ENCODE measurements around the gene CYTH2.
"Not testable (repeated sequence)": the region's sequence is repeated elsewhere in the genome, so short reads cannot be mapped to it uniquely, and the experiment has no call there.

The CYTH2 gene

DNA sequence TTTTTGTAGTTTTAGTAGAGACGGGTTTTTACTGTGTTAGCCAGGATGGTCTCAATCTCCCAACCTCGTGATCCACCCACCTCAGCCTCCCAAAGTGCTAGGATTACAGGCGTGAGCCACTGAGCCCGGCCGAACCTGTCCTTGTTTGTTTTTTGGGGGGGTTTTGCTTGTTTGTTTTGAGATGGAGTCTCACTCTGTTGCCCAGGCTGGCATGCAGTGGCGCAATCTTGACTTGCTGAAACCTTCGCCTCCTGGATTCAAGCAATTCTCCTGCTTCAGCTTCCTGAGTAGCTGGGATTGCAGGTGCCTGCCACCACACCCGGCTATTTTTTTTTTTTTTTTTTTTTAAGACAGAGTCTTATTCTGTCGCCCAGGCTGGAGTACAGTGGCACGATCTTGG lies 17.5 kb downstream of the CYTH2 start:
- H3K4me1 Mint-ChIP-seq (ENCODE audit: low read depth in 2 of 2); H3K4me3 Mint-ChIP-seq; DNase-seq; H3K27me3 Mint-ChIP-seq; ATAC-seq (replicated peaks); H3K36me3 Mint-ChIP-seq (ENCODE audit: insufficient read depth); H3K9me3 Mint-ChIP-seq; H3K27ac Mint-ChIP-seq: not testable (repeated sequence)

DNA sequence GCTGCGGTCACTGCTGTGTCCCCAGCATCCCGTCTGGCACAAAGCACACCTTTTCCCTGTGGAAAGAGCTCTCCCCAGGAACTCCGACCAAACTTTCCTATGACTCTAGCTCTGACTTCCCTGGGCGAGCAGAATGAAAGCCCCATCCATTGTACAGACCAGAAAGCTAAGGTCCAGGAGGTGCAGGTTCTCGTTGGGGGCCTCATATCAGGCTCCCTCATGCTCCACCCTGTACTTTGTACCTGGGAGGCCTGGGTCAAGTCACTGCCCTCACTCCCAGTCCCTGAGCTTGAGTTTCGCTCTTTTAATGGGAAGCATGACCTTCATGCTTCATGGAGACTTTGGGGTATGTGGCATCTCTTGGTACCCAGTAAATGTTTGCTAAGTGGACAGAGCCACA lies 18.4 kb downstream of the CYTH2 start:
- no peak overlapping the region for H3K27ac Mint-ChIP-seq
- ATAC-seq (replicated peaks) (no peak), DNase-seq (no peak)
- peaks cover 14 to 15% of the 10 kb centered on the region in 2 donors for H3K4me1 Mint-ChIP-seq (ENCODE audit: low read depth in 2 of 2)
- no peak overlapping the region for H3K4me3 Mint-ChIP-seq
- H3K36me3 Mint-ChIP-seq (ENCODE audit: insufficient read depth): peaks cover 3% of the 10 kb centered on the region
- peaks cover 0 to 2% of the 10 kb centered on the region in 2 donors for H3K9me3 Mint-ChIP-seq
- H3K27me3 Mint-ChIP-seq: peaks cover 6 to 10% of the 10 kb centered on the region in 2 donors

DNA sequence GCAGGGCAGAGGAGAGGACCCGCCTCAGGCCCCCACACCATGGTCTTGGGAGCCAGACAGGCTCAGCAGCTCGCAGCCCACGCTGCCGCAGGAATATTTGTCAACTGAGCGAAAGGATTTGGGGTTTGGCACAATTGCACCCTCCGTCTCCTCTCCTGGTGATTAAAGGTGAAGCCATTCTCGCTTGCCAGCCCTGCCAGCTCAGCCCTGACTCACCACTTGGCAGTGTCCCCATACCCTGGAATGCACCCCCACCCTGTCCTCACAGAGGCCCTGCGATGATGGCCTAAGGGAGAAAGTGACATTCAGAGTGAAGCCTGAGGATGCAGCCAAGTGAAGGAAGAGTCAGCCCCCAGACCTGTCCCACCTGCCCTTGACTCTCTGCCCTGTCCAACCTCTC lies 18.8 kb downstream of the CYTH2 start:
- DNase-seq (no peak), ATAC-seq (replicated peaks) (no peak)
- Mint-ChIP-seq H3K27me3 (peaks cover 10 to 14% of the 10 kb centered on the region in 2 donors), H3K4me1 (ENCODE audit: low read depth in 2 of 2) (peaks cover 18 to 20% of the 10 kb centered on the region in 2 donors), H3K4me3 (no peak overlapping the region), H3K9me3 (peaks cover 0 to 3% of the 10 kb centered on the region in 2 donors), H3K27ac (no peak overlapping the region), H3K36me3 (ENCODE audit: insufficient read depth) (peaks cover 3% of the 10 kb centered on the region)

DNA sequence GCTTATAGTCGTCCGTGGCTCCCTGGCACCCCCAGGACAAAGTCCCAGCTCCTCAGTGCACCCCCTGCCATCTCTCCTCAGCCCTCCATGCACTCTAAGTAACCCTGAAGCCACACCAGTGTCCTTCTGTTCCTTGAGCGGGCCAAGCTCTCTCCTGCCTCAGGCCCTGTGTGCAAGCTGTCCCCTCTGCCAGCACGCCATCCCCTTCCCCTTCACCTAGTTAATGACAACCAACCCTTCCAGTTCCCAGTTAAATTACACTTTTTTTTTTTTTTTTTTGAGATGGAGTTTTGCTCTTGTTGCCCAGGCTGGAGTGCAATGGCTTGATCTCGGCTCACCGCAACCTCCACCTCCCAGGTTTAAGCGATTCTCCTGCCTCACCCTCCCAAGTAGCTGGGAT lies 19.3 kb downstream of the CYTH2 start:
- H3K4me3 Mint-ChIP-seq; H3K9me3 Mint-ChIP-seq; H3K36me3 Mint-ChIP-seq (ENCODE audit: insufficient read depth); H3K27ac Mint-ChIP-seq; ATAC-seq (replicated peaks); DNase-seq: not testable (repeated sequence)
- peaks cover 19 to 21% of the 10 kb centered on the region in 2 donors for H3K4me1 Mint-ChIP-seq (ENCODE audit: low read depth in 2 of 2)
- H3K27me3 Mint-ChIP-seq: peaks cover 10 to 15% of the 10 kb centered on the region in 2 donors

DNA sequence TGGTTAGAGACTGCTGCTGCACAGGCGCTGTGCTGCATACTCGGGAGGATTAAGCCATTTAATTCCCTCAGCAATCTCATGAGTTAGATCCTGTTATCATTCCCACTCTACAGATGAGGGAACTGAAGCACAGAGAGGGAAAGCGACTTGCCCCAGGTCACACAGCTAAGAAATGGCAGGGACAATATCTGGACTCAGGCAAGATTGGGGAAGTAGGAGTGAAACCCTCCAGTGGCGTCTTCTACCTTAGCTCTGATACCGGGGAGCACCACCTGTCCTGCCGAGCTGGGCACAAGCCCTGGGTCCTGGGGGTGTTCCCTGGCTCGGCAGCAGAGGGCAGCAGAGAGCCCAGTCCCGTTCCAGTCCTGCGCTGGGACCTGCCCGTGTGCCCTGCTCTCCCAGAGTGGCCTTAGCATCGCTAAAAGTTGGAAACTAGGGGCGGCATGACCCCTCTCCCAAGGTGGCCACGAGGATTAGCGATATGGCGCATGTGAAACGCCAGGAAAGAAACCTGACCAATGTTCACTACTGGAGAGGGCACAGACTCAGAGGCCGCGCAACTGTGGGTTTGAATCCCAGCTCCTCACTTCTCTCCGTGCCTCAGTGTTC lies 20.5 kb downstream of the CYTH2 start:
- Mint-ChIP-seq H3K36me3 (ENCODE audit: insufficient read depth) (peaks cover 3% of the 10 kb centered on the region), H3K27me3 (peaks cover 15 to 23% of the 10 kb centered on the region in 2 donors), H3K4me1 (ENCODE audit: low read depth in 2 of 2) (peaks cover 25 to 27% of the 10 kb centered on the region in 2 donors), H3K27ac (no peak overlapping the region), H3K9me3 (peaks cover 0 to 3% of the 10 kb centered on the region in 2 donors), H3K4me3 (peak overlapping the region in 1 of 2 donors; percentile 58)
- peak; percentile 47 for ATAC-seq (replicated peaks)
- DNase-seq: peak; percentile 78 to 83 (median 82)

DNA sequence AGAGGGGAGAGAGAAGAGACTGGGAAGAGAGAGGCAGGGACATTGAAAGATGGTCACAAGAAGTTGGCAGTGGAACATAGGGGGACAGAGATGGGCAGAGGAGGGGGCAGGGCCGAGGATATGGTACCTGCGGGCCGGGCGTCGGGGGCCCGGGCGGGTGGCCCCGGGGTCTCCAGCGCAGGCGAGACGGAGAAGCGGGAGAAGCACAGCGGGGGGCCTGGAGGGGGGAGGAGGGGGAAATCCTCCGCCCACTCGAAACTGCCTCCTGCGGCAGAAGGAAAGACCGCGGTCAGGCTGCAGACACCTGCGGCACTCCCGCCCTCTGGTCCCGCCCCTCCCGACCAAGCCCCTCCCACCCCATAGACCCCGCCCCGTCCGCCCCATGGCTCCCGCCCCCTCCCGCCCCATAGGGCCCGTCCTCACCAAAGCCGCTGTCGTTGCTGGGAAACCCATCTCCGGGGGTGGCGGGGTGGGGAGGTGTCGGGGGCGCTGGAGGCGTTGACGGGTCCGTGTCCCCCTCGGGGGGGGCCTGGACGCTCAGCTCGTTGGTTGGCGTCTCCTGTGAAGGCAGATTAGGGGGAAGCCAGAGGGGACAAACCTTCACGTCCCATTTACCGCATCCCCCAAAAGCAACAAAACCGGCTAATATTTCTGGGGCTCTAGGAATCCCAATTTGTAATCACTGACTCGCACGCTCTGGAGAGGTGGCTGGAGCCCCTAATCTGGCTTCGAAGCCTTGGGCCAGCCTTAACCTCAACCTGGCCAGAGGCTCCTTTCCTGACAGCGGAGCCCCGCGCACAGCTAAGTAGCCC lies 22.0 kb downstream of the CYTH2 start:
- DNase-seq: peak; percentile 43 to 45 (median 44)

DNA sequence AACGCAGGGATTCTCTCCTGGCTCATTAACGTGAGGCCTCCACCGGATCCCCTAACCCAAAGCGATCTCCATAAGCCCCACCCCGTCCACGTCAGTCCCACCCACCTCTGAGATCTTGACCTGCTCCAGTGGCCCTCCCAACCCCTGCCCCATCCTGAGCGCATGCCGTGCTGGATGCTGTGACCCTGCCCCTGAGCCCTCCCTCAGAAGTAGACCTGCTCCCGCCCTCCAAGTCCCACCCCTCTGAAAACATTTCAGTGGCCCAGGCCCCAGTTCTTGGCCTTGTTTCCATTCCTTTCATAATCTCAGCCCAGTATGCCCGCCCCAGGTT lies 22.6 kb downstream of the CYTH2 start:
- Mint-ChIP-seq H3K9me3 (peaks cover 0 to 3% of the 10 kb centered on the region in 2 donors), H3K27me3 (peaks cover 24 to 30% of the 10 kb centered on the region in 2 donors), H3K27ac (peak overlapping the region in 1 of 2 donors; percentile 14), H3K36me3 (ENCODE audit: insufficient read depth) (peaks cover 7% of the 10 kb centered on the region), H3K4me1 (ENCODE audit: low read depth in 2 of 2) (peaks cover 26 to 29% of the 10 kb centered on the region in 2 donors), H3K4me3 (peak overlapping the region; percentile 61 to 69)
- no peak for DNase-seq
- ATAC-seq (replicated peaks): no peak

More for the DNA sequence above, 22.0 kb downstream of the CYTH2 start:
- H3K4me1 Mint-ChIP-seq (ENCODE audit: low read depth in 2 of 2): peaks cover 26 to 29% of the 10 kb centered on the region in 2 donors
- no peak overlapping the region for H3K27ac Mint-ChIP-seq
- H3K9me3 Mint-ChIP-seq: peaks cover 0 to 3% of the 10 kb centered on the region in 2 donors
- peaks cover 24 to 30% of the 10 kb centered on the region in 2 donors for H3K27me3 Mint-ChIP-seq
- H3K36me3 Mint-ChIP-seq (ENCODE audit: insufficient read depth): peaks cover 7% of the 10 kb centered on the region
- peak; percentile 26 for ATAC-seq (replicated peaks)
- H3K4me3 Mint-ChIP-seq: peak overlapping the region; percentile 48 to 61

DNA sequence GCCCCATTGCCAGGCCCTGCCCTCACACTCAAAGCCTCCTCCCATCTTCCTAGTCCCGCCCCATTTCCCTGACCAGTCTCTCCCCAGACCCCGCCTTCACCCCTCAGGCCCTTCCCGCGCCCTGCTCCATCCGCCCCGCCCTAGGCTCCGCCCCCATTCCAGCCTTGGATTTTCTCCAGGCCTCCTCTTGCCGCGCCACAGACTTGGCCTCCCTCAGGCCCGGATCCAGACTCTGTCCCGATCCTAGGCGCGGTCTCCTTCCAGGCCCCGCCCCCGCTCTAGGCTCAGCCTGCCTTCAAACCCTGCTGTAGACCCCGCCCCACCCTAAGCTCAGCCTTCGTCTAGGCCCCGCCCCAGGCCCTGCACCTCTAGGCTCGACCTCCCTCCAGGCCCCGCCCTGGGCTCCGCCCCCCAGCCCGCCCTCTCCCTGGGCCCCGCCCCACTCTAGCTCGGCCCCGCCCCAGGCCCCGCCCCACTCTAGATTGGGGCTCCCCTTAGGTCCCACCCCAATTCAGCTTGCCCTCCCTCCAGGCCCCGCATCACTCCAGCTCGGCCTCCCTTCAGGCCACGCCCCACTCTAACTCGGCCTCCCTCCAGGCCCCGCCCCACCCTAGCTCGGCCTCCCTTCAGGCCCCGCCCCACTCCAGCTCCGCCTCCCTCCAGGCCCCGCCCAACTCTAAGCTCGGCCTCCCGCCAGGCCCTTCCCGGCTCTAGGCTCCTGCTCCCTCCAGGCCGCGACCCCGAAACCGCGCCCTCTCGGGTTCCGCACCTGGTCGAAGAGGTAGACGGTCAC lies 24.0 kb downstream of the CYTH2 start:
- Mint-ChIP-seq H3K4me3 (peak overlapping the region; percentile 61 to 69), H3K9me3 (peaks cover 0 to 3% of the 10 kb centered on the region in 2 donors), H3K36me3 (ENCODE audit: insufficient read depth) (peaks cover 7% of the 10 kb centered on the region), H3K27me3 (peaks cover 29 to 30% of the 10 kb centered on the region in 2 donors), H3K4me1 (ENCODE audit: low read depth in 2 of 2) (peaks cover 26 to 31% of the 10 kb centered on the region in 2 donors), H3K27ac (peak overlapping the region; percentile 14 to 31)
- ATAC-seq (replicated peaks): peak; percentile 71
- peak; percentile 74 to 76 (median 75) for DNase-seq

DNA sequence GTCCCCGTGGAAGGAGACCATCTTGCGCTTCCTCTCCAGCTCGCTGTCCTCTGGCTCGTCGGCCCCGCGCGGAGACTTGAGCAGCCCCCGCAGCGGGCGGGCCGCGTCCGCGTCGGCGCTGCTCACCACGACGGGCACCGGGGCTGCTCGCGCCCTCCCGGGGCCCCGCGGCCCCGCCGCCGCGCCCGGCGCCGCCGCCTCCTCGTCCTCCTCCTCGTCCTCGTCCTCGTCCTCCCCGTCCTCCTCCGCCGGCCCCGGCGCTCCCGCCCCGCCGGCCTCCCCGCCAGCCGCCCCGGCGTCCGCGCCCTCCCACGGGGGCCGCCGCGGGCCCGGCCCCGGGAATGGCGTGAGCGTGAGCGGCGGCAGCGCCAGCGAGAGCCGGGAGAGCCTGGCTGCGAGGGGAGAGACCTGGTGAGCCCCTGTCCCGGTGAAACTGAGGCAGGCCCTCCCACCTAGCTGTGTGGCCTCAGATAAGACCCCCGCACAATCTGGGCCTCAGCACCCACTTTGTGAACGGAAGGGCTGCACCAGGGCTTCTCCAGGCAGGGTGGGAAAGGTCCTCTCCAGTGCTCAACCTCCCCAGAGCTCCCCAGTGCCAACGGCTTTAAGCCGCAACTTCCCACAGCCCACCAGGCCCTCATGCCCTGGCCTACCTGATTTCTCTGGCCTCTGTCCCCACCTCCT lies 24.7 kb downstream of the CYTH2 start:
- Mint-ChIP-seq H3K9me3 (peaks cover 0 to 3% of the 10 kb centered on the region in 2 donors), H3K36me3 (ENCODE audit: insufficient read depth) (peaks cover 7% of the 10 kb centered on the region), H3K4me1 (ENCODE audit: low read depth in 2 of 2) (peaks cover 26 to 32% of the 10 kb centered on the region in 2 donors), H3K27ac (peak overlapping the region in 1 of 2 donors; percentile 60), H3K27me3 (peaks cover 29 to 30% of the 10 kb centered on the region in 2 donors), H3K4me3 (peak overlapping the region; percentile 82 to 89)
- DNase-seq: no peak
- peak; percentile 17 for ATAC-seq (replicated peaks)

DNA sequence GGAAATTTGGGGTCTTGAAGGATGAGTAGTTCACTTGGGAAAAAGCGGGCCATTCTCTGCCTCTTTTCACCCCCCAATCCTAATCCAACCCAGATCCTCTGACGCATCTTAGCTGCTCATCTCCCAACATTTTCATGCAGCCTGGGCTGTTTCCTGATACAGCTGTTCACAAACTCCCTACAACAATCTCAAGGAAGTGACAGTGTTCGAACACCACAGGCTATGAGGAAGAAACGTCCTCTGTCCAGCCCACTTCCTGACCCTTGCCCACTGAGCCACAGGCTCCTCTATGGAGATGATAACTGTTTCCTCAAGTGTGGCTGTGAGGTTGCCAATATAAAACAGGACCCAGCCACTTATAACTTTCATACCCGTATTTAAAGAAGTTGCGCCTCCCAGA lies 26.2 kb downstream of the CYTH2 start:
- Mint-ChIP-seq H3K27ac (no peak overlapping the region), H3K27me3 (peaks cover 30 to 36% of the 10 kb centered on the region in 2 donors), H3K9me3 (peaks cover 0 to 3% of the 10 kb centered on the region in 2 donors), H3K4me1 (ENCODE audit: low read depth in 2 of 2) (peaks cover 22 to 32% of the 10 kb centered on the region in 2 donors), H3K36me3 (ENCODE audit: insufficient read depth) (peaks cover 6% of the 10 kb centered on the region), H3K4me3 (peak overlapping the region; percentile 31 to 89)
- ATAC-seq (replicated peaks) (no peak), DNase-seq (no peak)

DNA sequence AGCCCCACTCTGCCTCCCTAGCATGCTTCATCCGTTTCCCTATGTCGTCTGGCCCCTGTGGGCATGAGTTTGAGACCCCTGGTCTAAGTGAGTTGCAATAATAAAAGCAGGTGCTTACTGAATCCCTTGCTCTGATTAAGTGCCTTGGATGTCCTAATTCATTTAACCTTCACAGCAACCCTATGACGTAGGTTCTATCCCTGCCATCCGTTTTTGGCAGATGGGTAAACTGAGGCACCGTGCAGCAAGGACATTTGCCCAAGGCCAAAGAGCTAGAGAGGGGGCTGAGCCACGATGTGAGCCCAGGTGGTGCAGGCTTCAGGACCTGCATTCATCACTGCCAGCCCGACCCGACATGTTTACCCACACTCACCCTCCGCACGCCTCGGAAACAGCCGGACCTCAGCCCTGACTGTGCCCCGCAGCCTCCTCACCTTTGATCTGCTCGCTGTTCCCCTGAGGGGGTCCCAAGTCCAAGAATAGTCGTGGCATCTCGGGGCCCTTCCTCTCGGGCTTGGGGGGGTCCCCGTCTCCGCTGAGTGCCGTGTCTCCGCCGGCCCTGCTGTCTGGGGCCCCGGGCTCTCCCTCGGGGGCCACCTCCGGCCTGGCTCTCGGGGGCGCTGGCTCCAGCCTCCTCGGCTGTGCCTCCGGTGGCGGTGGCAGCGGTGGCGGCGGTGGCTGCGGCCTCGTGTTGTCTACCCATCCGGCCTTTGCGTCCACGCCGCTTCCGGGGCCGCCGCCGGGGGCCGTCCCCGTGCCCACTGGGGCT lies 28.0 kb downstream of the CYTH2 start:
- H3K36me3 Mint-ChIP-seq (ENCODE audit: insufficient read depth): peaks cover 6% of the 10 kb centered on the region
- peak overlapping the region in 1 of 2 donors; percentile 14 for H3K4me3 Mint-ChIP-seq
- peaks cover 25 to 35% of the 10 kb centered on the region in 2 donors for H3K27me3 Mint-ChIP-seq
- no peak for DNase-seq
- no peak for ATAC-seq (replicated peaks)
- H3K4me1 Mint-ChIP-seq (ENCODE audit: low read depth in 2 of 2): peaks cover 22 to 31% of the 10 kb centered on the region in 2 donors
- peaks cover 0 to 3% of the 10 kb centered on the region in 2 donors for H3K9me3 Mint-ChIP-seq
- no peak overlapping the region for H3K27ac Mint-ChIP-seq

Measured in effector memory CD8-positive, alpha-beta T cell (primary cell).